SK-N-DZ (cell line): ENCODE results near the gene NPTXR.
"Not testable (repeated sequence)": the region's sequence is repeated elsewhere in the genome, so short reads cannot be mapped to it uniquely, and the experiment has no call there.

ENCODE experiments used
- DNase-seq: peaks from one replicate; pipeline ENCODE4 v3.0.0-alpha.2; 2015; ENCODE audit warnings: low spot score

Gene NPTXR

DNA sequence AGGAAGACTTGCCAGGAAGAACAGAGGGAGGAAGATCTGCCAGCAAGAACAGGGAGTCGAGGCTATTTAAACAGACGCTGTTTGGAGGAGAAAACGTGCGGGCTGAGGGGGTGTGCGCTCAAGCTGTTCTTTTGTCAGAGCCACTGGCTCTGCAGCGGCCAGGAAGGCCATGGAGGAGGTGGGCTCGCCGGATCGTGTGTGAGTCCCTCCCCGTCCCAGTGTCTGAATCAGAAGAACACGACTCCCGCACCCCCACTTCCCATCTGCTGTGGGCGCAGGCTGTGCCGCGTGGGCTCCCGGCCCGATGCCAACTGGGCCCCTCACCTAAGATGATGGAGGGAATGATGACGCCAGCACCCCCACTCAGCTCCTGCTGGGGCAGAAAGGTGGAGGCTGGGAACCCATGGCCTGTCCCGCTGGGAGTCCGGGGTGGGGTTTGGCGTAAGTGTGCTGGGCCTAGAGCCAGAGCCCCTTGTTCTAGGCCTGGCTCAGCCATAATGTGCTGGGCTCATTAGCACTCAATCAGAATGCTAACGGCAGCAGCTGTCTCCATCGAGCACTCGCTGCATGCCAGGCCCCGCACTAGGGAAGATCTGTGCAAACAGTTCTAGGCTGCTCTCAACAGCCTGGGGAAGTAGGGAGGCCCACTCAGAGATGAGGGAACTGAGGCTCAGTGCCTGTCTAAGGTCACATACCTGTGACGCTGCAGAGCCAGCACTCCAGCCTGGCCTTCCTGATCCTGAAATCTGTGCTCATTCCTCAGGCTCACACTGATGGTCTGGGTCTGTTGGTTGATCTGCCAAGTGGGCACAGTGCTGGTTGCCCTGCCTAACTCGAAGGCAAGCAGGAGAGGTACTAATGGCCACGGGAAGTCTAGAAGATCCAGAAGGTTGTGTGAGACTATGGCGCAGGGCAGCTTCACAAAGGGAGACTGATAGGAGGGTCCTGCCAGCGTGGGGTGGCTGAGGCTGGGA, 11.5 kb downstream of the NPTXR start:
- no peak for DNase-seq

DNA sequence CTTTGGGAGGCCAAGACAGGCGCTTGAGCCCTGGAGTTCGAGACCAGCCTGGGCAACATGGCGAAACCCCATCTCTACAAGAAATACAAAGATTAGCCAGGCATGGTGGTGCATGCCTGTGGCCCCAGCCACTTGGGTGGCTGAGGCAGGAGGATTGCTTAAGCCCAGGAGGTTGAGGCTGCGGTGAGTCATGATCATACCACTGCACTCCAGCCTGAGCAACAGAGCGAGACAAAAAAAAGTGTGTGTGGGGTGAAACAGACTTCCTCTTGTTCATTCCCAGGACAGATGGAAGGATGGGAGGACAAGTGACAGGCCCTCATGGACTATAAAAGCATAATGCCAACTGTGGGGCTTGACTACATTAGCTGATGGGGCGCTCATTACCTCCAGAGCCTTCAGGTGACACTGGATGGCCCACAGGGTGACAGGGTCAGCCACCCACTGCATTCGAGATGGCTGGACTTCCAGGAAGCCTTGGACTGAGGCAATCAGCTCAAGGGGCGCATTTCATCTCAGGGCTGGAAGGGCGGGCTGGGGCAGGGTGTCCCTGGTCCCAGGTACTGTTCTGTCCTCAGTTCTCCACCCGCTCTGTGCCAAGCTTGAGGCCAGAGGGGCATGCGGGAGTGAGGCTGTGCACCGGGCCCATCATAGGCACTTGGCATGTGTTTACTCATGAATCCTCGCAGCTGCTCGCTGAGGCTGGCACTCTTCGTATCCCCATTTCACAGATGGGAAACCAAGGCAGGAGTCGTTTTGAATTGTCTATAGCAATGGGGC, 12.5 kb downstream of the NPTXR start:
- DNase-seq = no peak

DNA sequence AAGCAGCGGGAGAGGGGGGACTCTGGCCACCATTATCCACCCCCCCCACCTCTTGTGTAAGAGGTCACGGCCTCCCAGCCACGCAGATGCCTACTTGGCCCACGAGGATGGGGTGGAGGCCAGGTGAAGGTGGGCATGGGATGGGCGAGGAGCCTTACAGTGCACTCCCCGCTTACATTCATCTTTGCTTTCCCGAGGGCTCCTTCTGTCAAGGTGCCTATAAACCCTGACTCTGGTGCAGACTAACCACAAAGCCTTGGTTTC, 13.1 kb downstream of the NPTXR start:
- no peak for DNase-seq

DNA sequence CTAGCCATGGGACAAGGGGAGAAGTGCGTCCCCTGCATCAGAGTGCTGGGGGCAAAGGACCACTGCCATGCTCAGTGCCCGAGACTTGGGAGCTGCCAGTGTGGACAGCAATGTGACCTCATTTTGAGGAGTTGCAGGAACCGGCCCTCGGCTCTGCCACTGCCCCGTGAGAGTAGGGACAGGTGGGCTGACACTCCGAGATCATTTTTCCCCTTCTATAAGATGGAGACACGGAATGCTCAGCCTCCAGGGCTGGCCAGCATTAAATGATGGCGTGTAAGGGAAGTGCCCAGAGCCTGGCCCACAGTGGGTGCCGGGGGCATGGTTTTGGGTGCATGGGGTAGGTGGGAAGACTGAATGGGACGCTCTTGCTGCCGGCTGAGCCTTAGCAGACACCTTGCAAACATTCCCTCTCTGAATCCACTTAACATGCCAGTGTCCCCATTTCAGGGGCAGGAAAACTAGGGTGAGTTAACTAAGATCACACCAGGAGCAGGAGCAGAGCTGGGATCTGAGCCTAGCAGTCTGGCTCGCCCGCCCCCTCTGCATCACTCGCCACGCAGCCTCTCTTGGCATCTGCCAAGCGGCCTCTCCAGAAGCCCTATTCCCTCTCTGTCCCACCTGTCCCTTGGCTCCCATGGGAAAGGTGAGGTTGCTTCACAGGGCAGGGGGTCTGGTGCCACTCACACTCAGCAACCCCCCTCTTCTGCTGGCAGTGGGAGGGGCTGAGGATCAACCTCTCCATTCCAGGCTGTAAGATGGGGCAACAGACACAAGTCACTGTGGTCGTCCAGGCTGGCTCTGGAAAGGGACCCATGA, 13.6 kb downstream of the NPTXR start:
- no peak for DNase-seq

DNA sequence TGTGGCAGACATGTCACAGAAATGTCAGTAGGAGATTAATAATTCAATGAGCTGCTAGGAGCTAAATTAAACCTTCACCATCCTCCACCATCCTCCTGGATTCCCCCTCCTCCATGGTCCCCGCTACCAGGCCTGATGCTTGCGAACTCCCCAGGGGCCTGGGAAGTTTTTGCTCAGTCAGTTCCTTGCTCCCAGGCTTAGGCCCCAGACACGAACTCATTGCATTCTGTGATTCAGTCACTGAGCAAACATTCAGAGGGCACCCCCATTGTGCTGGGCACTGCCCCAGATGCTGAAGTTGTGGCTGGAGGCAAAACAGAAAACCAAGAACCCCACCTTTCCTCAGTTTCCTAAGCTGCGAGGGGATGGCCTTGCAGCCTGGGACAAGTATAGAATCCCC, 14.3 kb downstream of the NPTXR start:
- no peak for DNase-seq

DNA sequence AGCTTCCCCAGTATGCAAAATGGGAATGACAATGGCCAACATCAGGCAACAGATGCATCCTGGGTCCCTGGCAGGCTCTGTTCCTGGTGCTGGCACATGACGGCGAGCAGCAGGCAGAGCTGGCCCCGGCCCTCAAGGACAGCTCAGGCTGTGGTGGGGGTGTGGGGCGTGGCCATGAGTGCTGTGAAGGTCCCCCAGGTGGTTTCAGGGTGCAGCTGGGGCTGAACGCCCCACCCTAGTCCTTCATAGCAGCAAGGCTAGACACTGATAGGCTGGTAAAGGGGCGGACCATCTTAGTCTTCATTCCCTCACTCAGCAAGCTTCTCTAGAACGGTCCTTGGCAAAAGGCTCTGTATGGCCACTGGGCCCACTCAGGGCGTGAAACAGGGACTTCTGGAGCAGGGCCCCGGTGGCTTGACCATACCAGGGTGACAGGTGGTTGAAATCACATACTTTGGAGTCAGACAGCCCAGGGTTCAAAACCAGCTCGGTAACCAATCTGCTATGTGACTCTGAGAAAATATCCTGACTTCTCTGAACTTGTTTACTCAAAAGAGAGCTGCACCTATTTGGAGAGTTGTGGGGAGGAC, 15.1 kb downstream of the NPTXR start:
- DNase-seq = no peak

DNA sequence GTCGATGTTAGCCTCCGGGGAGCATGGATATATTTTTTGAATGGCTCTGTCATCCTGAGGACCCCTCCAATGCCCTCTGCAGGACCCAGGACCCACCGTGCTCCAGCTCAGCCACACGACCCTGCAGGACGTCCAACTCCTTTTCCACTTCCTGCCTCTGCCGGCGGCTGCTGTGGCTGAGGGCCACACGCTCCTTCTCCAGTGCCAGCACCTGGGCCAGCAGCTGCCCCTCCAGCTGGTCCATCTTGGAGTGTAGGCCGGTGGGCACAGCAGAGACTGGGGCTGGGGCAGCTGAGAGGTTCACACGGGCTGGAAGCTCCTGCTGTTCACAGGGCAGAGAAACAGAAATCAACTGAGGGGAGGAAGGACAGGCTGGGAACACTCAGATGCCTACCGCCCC, 15.6 kb downstream of the NPTXR start:
- no peak for DNase-seq

DNA sequence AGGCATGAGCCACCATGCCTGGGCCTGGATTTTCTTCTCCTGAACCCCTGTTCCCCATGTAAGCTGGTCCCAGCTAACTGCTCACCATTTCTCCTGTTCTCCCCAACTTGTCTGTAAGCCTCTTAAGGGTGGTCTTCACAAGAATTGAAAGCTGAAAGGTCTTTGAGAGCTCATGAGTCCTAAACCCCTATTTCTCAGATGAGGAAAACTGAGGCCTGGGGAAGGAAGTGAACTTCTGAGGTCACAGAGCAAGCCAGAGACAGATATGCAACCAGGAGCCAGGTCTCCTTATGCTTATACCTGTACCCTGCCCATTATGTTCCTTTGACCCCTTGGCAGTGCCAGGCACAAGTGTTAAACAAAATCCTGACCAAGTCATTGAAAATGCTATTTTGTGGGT, 16.3 kb downstream of the NPTXR start:
- DNase-seq = no peak

DNA sequence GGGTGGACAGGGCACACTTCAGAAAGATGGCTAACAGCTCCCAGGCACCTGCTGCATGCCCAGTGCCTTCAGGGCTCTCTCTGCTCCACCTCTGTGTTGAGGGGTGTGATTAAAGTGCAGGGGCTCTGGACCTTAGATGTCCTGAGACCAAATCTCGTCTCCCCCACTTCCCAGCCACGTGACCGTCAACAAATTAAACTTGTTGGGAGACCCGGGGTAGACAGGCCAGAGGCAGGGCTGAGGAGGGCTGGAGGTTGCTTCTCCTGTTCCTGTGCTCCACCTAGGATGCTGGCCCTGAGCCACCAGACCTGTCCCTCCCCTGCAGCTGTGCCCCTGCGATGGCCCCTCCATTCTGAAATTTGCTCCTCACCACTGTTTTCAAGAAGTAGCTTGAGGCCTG, 17.0 kb downstream of the NPTXR start:
- no peak for DNase-seq

DNA sequence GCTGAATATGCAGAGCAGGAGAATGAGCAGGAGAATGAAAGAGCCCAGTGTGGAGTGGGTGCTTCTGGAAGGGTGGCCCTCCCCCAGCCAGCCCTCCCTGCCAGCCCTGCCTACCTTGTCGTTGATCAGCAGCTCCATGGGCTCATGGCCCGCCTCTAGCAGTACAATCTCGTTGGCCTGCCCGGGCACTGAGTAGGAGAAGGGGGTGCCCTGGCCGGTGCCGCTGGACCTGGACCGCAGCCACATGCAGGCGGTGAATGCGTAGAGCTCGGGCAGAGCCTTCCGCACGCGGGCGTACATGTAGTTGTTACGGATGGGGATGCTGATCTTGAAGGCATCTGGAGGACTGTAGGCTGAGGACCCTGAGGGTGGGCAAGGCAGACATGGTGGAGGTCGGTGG, 17.4 kb downstream of the NPTXR start:
- DNase-seq = no peak

DNA sequence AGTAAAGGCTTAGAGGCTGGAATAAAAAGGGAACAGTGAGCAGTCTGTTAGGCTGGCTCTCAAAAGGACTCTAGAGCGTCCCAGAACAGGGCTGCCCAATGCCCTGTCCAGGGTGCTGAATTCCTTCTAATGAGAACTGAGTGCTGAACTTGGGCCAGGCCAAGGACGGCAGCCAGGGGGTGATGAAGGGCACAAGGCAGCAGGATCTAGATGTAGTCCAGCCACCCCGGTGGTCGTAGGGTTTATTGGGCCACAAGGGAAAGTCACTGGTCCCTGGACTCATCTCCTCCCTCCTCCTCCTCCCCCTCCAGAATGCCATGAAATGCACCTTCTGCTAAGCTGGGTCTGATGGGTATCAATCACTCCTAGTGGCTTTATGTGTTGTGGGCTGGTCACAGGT, 19.2 kb downstream of the NPTXR start:
- peak; percentile 30 for DNase-seq

DNA sequence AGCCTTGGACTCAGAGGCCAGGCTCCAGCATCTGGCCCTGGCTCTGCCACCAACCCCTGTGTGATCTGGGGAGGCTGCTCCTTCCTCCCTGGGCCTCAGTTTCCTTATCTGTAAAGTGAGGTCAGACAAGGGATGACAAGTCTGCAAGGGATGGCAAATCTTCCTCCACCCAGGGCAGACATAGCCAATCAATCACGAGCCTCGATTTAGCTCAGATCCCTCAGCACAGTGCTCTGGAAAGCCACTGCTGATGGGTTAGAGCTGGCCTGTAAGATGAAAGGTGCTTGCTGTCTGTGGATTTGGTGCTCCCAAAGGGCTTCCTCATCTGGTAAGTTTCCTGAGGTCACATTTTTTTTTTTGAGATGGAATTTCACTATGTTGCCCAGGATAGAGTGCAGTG, 20.2 kb downstream of the NPTXR start:
- DNase-seq = no peak

DNA sequence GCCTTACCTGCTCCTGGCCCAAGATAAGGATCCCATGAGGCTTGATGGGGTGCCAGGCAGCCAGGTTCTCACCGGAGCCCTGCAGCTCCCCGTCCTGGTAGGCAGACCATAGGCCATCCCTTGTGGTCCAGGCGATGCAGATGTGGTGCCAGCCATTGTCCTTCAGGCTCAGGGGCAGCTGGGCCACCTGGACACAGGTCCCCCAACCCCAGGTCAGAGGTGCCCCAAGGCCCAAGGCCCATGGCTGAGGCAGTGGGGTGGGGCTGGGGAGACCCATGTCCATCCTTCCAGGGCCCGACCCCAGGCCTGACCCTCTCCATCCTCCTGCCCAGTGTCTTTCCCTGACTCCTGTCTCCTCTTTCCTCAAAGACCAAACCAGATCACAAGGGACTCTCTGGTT, 20.8 kb downstream of the NPTXR start:
- DNase-seq = no peak

DNA sequence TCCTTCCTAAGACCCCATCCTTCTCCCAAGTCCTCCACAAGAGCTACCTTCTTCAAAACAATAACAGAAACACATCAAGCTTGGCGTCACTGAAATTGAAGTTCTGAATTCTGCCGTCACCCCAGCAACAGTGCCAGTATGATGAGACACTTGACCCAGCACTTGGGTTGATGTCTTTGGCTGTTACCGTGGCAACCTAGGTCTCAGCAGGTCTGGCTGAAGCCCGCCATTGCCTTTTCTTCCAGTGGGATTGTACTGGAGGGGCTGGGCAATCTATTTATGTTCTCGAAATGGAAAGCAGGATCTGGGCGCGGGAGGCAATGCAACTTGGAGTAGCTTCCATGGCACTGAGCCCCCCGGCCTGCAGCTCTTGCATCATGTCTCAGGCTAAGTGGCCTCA, 23.8 kb downstream of the NPTXR start:
- no peak for DNase-seq

DNA sequence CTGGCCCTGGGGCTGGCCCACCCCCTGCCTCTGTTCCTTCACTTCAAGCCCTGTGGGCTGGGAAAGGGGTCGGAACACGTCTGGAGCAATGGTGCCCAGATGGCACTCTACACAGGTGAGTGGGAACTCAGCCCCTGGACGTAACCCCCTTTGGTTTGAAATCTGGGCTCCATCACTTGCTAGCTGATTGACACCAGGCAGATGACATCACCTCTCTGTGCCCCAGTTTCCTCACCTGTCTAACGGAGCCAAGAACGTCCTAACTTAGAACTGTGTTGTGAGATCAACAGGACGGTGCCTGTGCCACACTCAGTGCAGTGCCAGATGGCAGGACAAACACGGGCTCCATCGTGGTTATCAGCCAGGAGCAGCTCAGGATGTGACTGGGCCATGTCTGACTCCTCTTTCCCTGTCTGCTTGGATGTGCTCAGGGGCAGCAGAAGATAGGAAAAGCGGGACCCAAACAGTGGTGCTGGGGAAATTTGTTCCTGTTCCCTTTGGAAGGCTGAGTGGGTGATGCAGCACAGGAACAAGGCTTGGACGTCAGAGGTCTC, 24.4 kb downstream of the NPTXR start:
- no peak for DNase-seq

DNA sequence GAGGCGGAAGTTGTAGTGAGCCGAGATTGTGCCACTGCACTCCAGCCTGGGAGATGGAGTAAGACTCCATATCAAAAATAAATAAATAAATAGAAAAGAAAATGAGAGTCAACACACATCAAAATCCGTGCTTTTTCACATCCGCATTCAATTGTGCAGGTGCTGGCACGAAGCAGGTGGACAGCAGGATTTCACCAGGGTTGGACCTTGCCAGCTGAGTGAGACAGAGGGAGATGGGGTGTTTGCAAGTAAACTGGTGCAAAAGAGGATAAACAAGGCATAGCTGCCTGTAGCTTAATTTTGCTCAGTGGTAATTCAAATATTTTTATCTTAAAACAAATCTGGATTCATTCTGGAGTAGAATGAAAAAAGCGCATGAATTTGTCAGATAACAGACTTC, 26.6 kb downstream of the NPTXR start:
- DNase-seq = no peak

DNA sequence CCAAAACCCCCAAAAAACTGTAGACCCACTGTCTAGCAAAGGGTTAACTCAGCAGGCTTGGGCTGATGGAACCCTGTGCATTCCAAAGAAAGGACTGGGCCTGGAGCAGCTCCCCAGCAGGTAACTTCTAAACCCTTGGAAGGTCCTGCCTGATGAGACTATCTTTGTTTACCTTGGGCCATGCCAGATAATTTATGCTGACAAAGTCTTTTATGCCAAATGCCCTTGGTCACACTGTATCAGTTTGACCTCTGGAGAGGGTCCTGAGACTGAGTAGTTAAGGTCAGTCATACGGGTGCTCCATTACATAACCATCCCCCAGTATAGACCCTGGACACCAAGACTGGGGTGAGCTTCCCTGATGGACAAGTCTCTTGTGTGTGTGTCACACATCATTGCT, 28.0 kb downstream of the NPTXR start:
- DNase-seq = no peak

DNA sequence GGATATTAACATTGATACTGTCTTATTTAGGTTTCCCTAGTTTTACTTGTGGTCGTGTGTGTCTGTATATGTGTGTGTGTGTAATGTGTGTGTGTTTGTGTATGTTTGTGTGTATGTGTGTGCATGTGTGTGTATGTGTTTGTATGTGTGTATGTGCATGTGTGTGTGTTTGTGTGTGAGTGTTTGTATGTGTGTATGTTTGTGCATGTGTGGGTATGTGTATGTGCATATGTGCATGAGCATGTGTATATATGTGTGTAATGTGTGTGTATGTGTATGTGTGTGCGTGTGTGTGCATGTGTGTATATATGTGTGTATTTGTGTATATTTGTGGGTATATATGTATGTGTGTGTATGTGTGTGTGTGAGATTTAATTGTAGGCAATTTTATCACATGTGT, 32.6 kb downstream of the NPTXR start:
- no peak for DNase-seq

DNA sequence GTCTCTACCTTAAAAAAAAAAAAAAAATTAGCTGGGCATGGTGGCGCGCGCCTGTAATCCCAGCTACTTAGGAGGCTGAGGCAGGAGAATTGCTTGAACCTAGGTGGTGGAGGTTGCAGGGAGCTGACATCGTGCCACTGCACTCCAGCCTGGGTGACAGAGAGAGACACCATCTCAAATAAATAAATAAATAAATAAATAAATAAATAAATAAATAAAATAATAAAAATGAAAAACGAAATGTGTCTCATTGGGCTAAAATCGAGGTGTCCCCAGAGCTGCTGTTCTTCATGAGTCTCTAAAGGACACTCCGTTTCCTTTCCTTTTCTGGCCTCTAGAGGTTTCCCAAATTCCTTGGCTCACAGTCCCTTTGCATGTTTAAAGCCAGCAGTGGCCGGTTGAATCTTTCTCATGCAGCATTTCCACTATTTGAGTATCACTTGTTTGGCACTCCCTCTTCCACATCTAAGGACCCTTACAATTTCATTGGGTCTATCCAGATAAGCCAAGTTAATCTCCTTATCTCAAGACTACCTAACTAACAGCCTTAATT, 38.7 kb downstream of the NPTXR start:
- DNase-seq = not testable (repeated sequence)

DNA sequence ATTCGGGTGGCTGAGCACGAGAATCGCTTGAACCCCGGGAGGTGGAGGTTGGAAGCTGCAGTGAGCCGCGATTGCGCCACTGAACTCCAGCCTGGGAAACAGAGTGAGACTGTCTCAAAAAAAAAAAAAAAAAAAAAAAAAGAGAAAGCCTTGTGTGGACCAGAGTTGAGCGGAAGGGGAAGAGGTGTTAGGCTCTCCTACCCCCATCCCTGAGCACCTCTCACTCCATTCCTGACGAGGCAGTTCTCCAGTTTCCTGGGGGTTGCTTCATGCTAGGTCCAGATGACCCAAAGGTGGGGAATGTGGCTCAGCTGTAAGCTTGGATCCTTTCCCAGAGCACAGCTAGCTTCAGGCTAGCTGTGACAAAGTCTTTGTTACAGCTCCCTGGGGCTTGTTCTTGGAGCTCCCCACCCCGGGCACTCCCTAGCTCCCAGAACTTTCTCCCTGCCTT, 41.1 kb downstream of the NPTXR start:
- DNase-seq = no peak
